ENCODE measurements around the gene ZFAND6.

- TF ChIP-seq CTCF (IDR thresholded peaks at IDR 0.05; ENCODE audit: low read length) (no peak), EZH2 (IDR thresholded peaks at IDR 0.05; ENCODE audit: borderline replicate concordance, low read length) (no peak)
Measured at GRCh38 chr15:80180468-80180867, 121.0 kb downstream of the ZFAND6 start.

All from OCI-LY1 (cell line).